ENCODE results near the gene ZNF488. TPM values are rescaled to one million over a fixed set of nuclear protein-coding genes. Genes with fewer than 3 reads are reported as not detected.
A peak's percentile ranks its signal among the peaks of the same experiment; 100 is the strongest.

Gene ZNF488
- total and polyA plus RNA-seq, 10 donors, result 0.02 to 0.26 (median 0.11) TPM; not detected in 6

- TF ChIP-seq POLR2A (IDR thresholded peaks at IDR 0.05) (no peak), CTCF (IDR thresholded peaks at IDR 0.05 in 8 of 11, conservative IDR thresholded peaks at IDR 0.05 in 3 of 11) (no peak), POLR2AphosphoS5 (IDR thresholded peaks at IDR 0.05) (no peak)
- DNase-seq, result no peak
Measured at GRCh38 chr10:47356708-47357107, 27.4 kb downstream of the ZNF488 start.

DNA sequence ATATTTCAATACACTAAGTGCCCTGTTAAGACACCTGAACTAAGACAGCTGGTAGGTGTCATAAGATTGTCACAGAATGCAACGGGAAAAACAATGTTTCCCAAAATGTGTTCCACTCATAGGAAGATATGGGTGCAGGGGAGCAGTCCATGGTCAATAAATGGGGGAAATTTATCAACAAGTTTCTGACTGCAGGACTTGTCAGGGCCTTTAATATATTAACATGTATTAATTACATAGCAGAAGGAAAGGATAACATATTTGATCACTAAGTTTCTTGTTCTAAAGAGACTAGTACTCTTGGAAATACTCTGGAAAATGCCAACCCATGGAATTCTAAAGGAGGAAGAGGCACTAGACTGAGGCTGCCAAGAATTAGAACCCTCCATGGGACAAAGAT, 29.2 kb downstream of the ZNF488 start:
- intact Hi-C loops (cut with DNase I; ENCODE audit: low total_unique reads), result no loop called here
- no peak overlapping the region for H3K27ac ChIP-seq
- TF ChIP-seq CTCF (IDR thresholded peaks at IDR 0.05 in 8 of 11, conservative IDR thresholded peaks at IDR 0.05 in 3 of 11) (no peak), POLR2A (IDR thresholded peaks at IDR 0.05) (no peak), POLR2AphosphoS5 (IDR thresholded peaks at IDR 0.05) (no peak)
- H3K27me3 ChIP-seq (replicated peaks in 1 of 7), result no peaks in the 10 kb centered on the region
- H3K4me1 ChIP-seq, result no peaks in the 10 kb centered on the region
- H3K4me3 ChIP-seq, result no peak overlapping the region
- H3K9me3 ChIP-seq, result no peaks in the 10 kb centered on the region
- DNase-seq, result no peak
- H3K36me3 ChIP-seq, result no peaks in the 10 kb centered on the region
- WGBS, 5 donors, result 60 to 91% (median 79%) methylated on average over 1 of the region's 1 CpG

More at GRCh38 chr10:47356708-47357107, 27.4 kb downstream of the ZNF488 start:
- H3K27ac ChIP-seq, result no peak overlapping the region
- H3K4me3 ChIP-seq, result no peak overlapping the region
- intact Hi-C loops (cut with DNase I; ENCODE audit: low total_unique reads), result no loop called here
- H3K36me3 ChIP-seq, result no peaks in the 10 kb centered on the region
- no peaks in the 10 kb centered on the region for H3K9me3 ChIP-seq
- WGBS, 5 donors, result 70 to 89% (median 80%) methylated on average over 5 of the region's 5 CpGs
- H3K27me3 ChIP-seq (replicated peaks in 1 of 7), result no peaks in the 10 kb centered on the region
- no peaks in the 10 kb centered on the region for H3K4me1 ChIP-seq

DNA sequence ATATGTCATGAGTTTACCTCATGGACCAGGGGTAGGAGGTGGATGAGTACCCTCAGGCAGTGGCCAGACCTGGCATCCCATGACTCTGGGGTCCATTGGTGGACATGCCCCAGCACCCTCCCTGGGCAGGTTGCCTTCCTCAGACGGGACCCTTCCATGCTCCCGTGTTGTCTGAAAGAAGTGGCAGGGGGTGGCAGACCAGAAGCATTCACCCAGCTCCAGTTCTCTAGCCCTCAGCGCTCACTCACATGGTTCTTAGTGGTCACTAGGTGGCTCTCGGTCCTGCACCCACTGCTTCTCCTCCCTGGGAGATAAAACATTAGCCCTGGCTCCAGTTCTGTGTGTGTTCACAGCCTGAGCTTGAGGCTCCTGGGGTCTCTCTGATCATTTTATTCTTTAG, 29.9 kb downstream of the ZNF488 start:
- H3K4me1 ChIP-seq, result no peaks in the 10 kb centered on the region
- TF ChIP-seq POLR2AphosphoS5 (IDR thresholded peaks at IDR 0.05) (no peak), POLR2A (IDR thresholded peaks at IDR 0.05) (no peak), CTCF (IDR thresholded peaks at IDR 0.05 in 8 of 11, conservative IDR thresholded peaks at IDR 0.05 in 3 of 11) (no peak)
- no peak overlapping the region for H3K27ac ChIP-seq
- no peak overlapping the region for H3K4me3 ChIP-seq
- intact Hi-C loops (cut with DNase I; ENCODE audit: low total_unique reads), result no loop called here
- 69 to 84% (median 73%) methylated on average over 4 of the region's 4 CpGs for WGBS, 5 donors
- DNase-seq, result no peak
- H3K27me3 ChIP-seq (replicated peaks in 1 of 7), result no peaks in the 10 kb centered on the region
- H3K36me3 ChIP-seq, result no peaks in the 10 kb centered on the region
- no peaks in the 10 kb centered on the region for H3K9me3 ChIP-seq

DNA sequence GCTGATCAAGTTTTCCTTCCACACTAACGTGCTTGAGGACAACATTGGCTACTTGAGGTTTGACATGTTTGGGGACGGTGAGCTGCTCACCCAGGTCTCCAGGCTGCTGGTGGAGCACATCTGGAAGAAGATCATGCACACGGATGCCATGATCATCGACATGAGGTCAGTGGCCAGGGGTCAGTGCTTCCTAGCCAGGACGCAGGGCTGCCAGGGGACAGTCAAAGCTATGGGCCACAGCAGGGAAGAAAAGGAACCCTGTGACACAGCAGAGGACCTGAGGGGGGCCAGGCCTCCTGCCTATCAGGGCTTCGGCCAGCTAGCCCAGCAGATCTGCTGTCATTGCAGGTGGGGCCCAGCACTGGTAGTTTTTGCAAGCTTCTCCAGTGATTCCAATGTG, 30.7 kb downstream of the ZNF488 start:
- TF ChIP-seq POLR2AphosphoS5 (IDR thresholded peaks at IDR 0.05) (no peak), CTCF (IDR thresholded peaks at IDR 0.05 in 8 of 11, conservative IDR thresholded peaks at IDR 0.05 in 3 of 11) (no peak), POLR2A (IDR thresholded peaks at IDR 0.05) (no peak)
- Histone ChIP-seq H3K4me3 (no peak overlapping the region), H3K27ac (no peak overlapping the region), H3K36me3 (no peaks in the 10 kb centered on the region), H3K27me3 (replicated peaks in 1 of 7) (no peaks in the 10 kb centered on the region), H3K9me3 (no peaks in the 10 kb centered on the region), H3K4me1 (no peaks in the 10 kb centered on the region)
- 84 to 91% (median 88%) methylated on average over 4 to 6 of the region's 6 CpGs for WGBS, 5 donors
- intact Hi-C loops (cut with DNase I; ENCODE audit: low total_unique reads), result no loop called here
- peak; percentile 59 for DNase-seq
